Esophagus muscularis mucosa (tissue), 4 donors: ENCODE results near the gene MICALL1. TPM values are rescaled to one million over a fixed set of nuclear protein-coding genes. Genes with fewer than 3 reads are reported as not detected.

Source experiments
- DNase-seq: peaks from one replicate; pipeline ENCODE4 v3.0.0-alpha.2; 2017; ENCODE audit errors: extremely low spot score
- H3K27ac ChIP-seq, 4 donors: fragments of 200-600 bp; sonication (generic); replicated peaks in 1 of 4; 1 replicate in 3 of 4; 2 replicates in 1 of 4; pipeline ENCODE4 v1.5.1; 2016 to 2019; ENCODE audit warnings: mild to moderate bottlenecking in 1 of 4
- H3K27me3 ChIP-seq, 4 donors: fragments of 200-600 bp; sonication (generic); one replicate each; pipeline versions ENCODE4 v1.5.1 to v1.6.0; 2016 to 2019
- H3K36me3 ChIP-seq, 4 donors: fragments of 200-600 bp; sonication (generic); one replicate each; pipeline ENCODE4 v1.5.1; 2016 to 2019
- H3K4me1 ChIP-seq, 4 donors: fragments of 200-600 bp; sonication (generic); one replicate each; pipeline ENCODE4 v1.5.1; 2016 to 2019
- H3K4me3 ChIP-seq, 4 donors: fragments of 200-600 bp; sonication (generic); 1 replicate in 2 of 4; 2 replicates in 2 of 4; pipeline ENCODE4 v1.5.1; 2016 to 2019; ENCODE audit warnings: mild to moderate bottlenecking in 4 of 4, moderate library complexity in 1 of 4
- H3K9me3 ChIP-seq, 4 donors: fragments of 200-600 bp; sonication (generic); 1 replicate in 3 of 4; 2 replicates in 1 of 4; pipeline ENCODE4 v1.5.1; 2016 to 2019
- EP300 ChIP-seq: sonication (generic); formaldehyde crosslinking; IDR thresholded peaks from one replicate; pipeline ENCODE4 v1.6.1; 2017; ENCODE audit warnings: antibody characterized with exemption
- POLR2A ChIP-seq: fragments of 450-650 bp; IDR thresholded peaks from one replicate; pipeline ENCODE4 v1.6.1; 2017; ENCODE audit warnings: antibody characterized with exemption, moderate library complexity, mild to moderate bottlenecking, low read depth
- POLR2AphosphoS5 ChIP-seq, 2 donors: sonication (generic); formaldehyde crosslinking; IDR thresholded peaks; one replicate each; pipeline ENCODE4 v1.6.1; 2017; ENCODE audit warnings: antibody characterized with exemption in 2 of 2
- WGBS: methylation state at CpG from one replicate; pipeline ENCODE4 v1.1.5; 2018; 5-methylcytosine and 5-hydroxymethylcytosine counted together
- intact Hi-C: fragments of 100-400 bp; cut with DNase I; formaldehyde crosslinking; loops from one replicate; pipeline ENCODE4 v1.15.1; 2023
- total RNA-seq, 4 donors: library from RNA; depleted of rRNA; stranded (reverse); fragments of >200 nt; gene quantifications; one replicate each; pipeline versions ENCODE4 v1.1.0 to v1.2.1, GENCODE V29; 2016
- TF ChIP-seq, protein P1 (sequence below), 3 experiments: fragments of 200-600 bp in 2 of 3; fragments of 450-650 bp in 1 of 3; sonication (generic) in 2 of 3; IDR thresholded peaks; one replicate each; pipeline ENCODE4 v1.5.1; 2017 to 2019; ENCODE audit warnings: antibody characterized with exemption in 3 of 3, mild to moderate bottlenecking in 2 of 3, moderate library complexity in 1 of 3

Gene MICALL1
- total RNA-seq, 4 donors from 2014 or later, result 51.2 to 136 (median 71.2) TPM

DNA sequence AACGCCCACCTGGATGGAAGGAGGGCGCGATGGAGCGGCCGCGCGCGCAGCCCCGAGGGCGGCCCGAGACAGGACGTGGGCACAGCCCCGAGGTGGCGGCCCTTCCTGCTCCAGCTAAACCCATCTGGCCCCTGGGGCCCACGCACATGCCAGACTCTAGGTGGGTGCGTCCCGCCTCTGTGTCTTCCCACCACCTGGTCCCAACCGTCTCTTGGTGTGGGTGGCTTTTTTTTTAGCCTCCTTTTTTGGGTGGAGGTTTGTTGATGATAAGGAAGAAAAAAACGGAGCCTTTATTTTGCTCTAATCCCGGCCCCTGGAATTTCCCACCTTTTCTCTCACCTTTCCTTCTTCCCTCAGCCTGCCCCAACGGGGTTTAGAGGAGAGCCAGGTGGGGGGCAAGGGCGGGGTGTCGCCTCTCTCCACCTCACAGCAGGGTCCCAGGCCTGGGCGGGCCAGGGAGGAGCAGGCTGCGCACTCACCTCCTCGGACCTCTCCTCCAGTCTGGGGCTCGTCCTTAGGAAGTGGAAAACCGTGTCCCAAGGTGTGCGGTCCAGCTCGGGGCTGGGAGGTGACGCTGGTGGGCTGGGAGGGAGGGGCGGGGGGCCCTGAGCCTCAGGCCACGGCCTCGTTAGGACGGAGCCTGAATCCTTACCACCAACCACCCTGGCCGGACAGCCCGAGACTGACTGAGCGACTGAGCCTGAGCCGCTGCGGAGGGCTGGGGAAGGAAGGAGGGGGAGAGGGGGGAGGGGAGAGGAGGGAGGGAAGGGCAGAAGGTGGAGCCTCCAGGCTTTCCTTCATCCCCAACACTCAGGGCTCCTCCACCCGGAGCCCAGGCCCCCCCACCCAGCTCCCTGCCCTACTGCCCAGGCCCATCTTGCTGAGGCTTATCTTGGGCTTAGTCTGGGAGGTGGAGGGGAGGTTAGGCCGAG is 78.0 kb downstream of the MICALL1 start, which contains the start of gene SOX10:
TSS of gene SOX10 (minus strand) at position 696 of the 932 bp plus-strand sequence. CDS start 771 bp downstream, outside the sequence.
- WGBS, result 77% methylated on average over 29 of the region's 42 CpGs
- H3K27me3 ChIP-seq, result no peaks in the 10 kb centered on the region
- H3K4me1 ChIP-seq, result no peaks in the 10 kb centered on the region
- H3K9me3 ChIP-seq, result no peaks in the 10 kb centered on the region
- H3K27ac ChIP-seq, result peak within 1 kb of the TSS; percentile 43 to 63 (median 59)
- peaks cover 4 to 25% (median 16%) of the 10 kb centered on the region in 4 donors for H3K36me3 ChIP-seq
- peak within 1 kb of the TSS; percentile 34 to 50 (median 42) for H3K4me3 ChIP-seq
- intact Hi-C loops, result no loop called here
- DNase-seq, result no peak
- peak in 1 of 2 donors; percentile 70 for TF ChIP-seq POLR2AphosphoS5 (IDR thresholded peaks at IDR 0.05)
- no peak for TF ChIP-seq EP300
- TF ChIP-seq, protein P1, sequence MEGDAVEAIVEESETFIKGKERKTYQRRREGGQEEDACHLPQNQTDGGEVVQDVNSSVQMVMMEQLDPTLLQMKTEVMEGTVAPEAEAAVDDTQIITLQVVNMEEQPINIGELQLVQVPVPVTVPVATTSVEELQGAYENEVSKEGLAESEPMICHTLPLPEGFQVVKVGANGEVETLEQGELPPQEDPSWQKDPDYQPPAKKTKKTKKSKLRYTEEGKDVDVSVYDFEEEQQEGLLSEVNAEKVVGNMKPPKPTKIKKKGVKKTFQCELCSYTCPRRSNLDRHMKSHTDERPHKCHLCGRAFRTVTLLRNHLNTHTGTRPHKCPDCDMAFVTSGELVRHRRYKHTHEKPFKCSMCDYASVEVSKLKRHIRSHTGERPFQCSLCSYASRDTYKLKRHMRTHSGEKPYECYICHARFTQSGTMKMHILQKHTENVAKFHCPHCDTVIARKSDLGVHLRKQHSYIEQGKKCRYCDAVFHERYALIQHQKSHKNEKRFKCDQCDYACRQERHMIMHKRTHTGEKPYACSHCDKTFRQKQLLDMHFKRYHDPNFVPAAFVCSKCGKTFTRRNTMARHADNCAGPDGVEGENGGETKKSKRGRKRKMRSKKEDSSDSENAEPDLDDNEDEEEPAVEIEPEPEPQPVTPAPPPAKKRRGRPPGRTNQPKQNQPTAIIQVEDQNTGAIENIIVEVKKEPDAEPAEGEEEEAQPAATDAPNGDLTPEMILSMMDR (IDR thresholded peaks at IDR 0.05), result no peak
- no peak for TF ChIP-seq POLR2A

DNA sequence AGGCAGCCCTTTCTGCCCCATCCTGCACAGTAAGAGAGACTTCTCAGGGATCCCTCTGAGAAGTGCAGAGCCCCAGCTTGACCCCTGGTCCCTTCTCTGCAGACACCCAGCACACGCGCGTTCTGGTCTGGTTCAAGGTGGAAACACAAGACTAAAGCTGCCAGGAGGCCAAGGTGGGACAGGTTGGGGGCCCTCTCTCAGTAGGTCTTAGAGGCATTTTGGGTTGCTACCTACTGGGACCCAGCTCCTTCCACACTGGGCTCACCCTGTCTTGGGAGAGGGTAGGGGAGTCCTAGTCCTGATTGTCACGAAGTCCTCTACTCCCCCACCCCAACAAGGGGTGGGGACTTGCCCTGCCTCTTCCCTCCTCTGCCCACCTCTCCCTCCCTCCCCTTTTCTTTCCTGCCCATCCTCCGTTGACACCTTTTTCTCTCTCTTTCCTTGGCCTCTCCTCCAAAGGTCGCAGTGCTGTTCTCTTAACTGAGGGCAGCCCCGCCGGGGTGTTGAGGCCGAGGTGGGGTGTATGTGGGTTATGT is 79.0 kb downstream of the MICALL1 start:
- intact Hi-C loops, result no loop called here
- H3K9me3 ChIP-seq, result no peaks in the 10 kb centered on the region
- 83% methylated on average over 9 of the region's 9 CpGs for WGBS
- peak overlapping the region; percentile 9 to 50 (median 42) for H3K4me3 ChIP-seq
- TF ChIP-seq EP300 (no peak), POLR2AphosphoS5 (IDR thresholded peaks at IDR 0.05) (no peak), POLR2A (no peak)
- TF ChIP-seq, protein P1 (IDR thresholded peaks at IDR 0.05), result no peak
- H3K4me1 ChIP-seq, result peaks cover 0 to 1% (median 0%) of the 10 kb centered on the region in 4 donors
- peaks cover 4 to 25% (median 16%) of the 10 kb centered on the region in 4 donors for H3K36me3 ChIP-seq
- no peaks in the 10 kb centered on the region for H3K27me3 ChIP-seq
- H3K27ac ChIP-seq, result peak overlapping the region; percentile 38 to 57 (median 41)
- DNase-seq, result no peak

DNA sequence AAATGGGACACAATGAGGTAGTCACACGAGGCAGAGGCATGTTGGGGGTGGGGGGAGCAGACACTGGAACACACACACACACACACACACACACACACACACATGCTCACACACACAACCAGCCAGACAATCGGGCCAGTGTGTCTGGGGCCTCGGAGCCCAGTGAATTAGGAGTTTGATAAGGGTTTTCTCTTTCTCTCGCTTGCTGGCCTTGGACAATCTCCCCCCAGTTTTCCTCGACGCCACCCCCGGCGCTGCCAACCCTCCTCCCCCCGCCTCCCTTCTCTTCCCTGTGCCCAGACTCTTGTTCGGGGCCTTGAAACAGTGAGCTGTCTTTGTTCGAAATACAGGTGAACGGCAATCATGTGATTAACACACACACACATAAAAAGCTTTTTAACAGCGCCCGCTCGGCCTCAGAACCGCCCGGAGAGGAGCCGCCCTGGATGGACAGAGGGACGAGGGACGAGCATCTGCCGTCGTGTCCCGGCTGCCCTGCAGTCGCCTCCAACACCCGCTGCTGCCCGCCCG is 79.7 kb downstream of the MICALL1 start:
- intact Hi-C loops, result no loop called here
- DNase-seq, result no peak
- H3K9me3 ChIP-seq, result no peaks in the 10 kb centered on the region
- H3K4me1 ChIP-seq, result peaks cover 0 to 4% (median 0%) of the 10 kb centered on the region in 4 donors
- 87% methylated on average over 27 of the region's 27 CpGs for WGBS
- no peaks in the 10 kb centered on the region for H3K27me3 ChIP-seq
- H3K4me3 ChIP-seq, result peak overlapping the region; percentile 27 to 41 (median 35)
- peak overlapping the region; percentile 28 to 57 (median 46) for H3K27ac ChIP-seq
- TF ChIP-seq, protein P1 (IDR thresholded peaks at IDR 0.05), result no peak
- TF ChIP-seq EP300 (no peak), POLR2AphosphoS5 (IDR thresholded peaks at IDR 0.05) (no peak)
- peaks cover 4 to 25% (median 16%) of the 10 kb centered on the region in 4 donors for H3K36me3 ChIP-seq

DNA sequence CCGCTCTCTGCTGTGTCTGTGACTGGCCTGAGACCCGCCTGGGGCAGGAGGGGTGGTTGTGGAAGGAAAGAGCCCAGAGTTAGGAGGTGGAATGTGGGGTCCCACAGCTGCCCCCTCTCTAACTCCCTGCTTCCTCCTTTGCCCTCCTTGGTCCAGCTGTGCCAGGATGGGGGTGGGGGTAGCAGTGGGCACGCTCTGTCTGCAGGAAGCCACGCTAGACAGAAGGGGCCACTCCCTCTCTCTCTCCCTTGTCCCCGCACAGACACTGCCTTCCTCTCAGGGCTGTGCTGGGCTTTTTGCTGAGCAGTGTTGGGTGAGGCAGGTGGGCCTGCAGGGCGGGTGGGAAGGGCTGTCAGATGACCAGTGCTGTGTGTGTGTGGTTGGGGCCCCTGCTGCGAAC is 80.3 kb downstream of the MICALL1 start:
- intact Hi-C loops, result no loop called here
- peaks cover 0 to 4% (median 0%) of the 10 kb centered on the region in 4 donors for H3K4me1 ChIP-seq
- 88% methylated on average over 5 of the region's 7 CpGs for WGBS
- H3K9me3 ChIP-seq, result no peaks in the 10 kb centered on the region
- H3K4me3 ChIP-seq, result peak overlapping the region; percentile 25 to 39 (median 29)
- TF ChIP-seq, protein P1 (IDR thresholded peaks at IDR 0.05), result no peak
- TF ChIP-seq POLR2A (no peak), EP300 (no peak), POLR2AphosphoS5 (IDR thresholded peaks at IDR 0.05) (no peak)
- H3K27ac ChIP-seq, result peak overlapping the region; percentile 37 to 57 (median 46)
- DNase-seq, result no peak
- H3K36me3 ChIP-seq, result peaks cover 4 to 25% (median 16%) of the 10 kb centered on the region in 4 donors
- no peaks in the 10 kb centered on the region for H3K27me3 ChIP-seq
